ENCODE results near the gene WASHC4.

WASHC4 gene

GRCh38 chr12:105083031-105083430 lies 24.5 kb upstream of the WASHC4 start:
- DNase-seq (ENCODE audit: low read depth) = no peak

DNA sequence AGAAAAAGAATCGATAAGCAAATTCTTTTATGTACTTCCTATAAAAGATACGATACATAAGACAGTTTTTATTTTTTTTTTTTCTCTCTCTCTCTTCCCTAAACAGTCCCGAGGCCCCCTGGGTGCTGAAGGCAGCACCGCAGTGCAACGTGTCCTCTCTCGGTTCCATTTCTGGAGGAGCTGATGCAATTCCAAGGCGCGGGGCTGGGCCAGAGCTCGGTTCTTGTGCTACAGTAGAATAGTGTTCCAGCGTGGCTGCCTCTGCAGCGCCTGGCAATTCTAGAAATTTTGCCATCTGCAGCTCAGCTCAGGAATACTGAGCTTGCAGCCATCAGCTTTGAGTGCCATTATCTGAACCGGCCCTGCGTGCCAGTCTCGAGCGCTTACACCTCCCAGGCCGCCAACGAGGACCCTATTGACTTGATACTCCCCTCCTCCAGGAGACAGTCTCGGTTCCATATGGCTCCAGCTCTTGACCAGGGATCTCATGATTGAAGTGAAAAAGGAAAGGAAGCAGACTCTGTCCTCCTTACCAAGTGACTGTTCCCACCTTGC lies 23.9 kb upstream of the WASHC4 start:
- H3K4me3 ChIP-seq (ENCODE audit: low read depth, low read length) = peak overlapping the region; percentile 43
- no peak for DNase-seq (ENCODE audit: low read depth)
- TF ChIP-seq CTCF (IDR thresholded peaks at IDR 0.05; ENCODE audit: control insufficient read depth, extremely low read depth, insufficient read depth) = no peak

More at GRCh38 chr12:105083031-105083430, 24.5 kb upstream of the WASHC4 start:
- H3K4me3 ChIP-seq (ENCODE audit: low read depth, low read length) = no peak overlapping the region
- no peak for TF ChIP-seq CTCF (IDR thresholded peaks at IDR 0.05; ENCODE audit: control insufficient read depth, extremely low read depth, insufficient read depth)

GRCh38 chr12:105084251-105085250 lies 23.0 kb upstream of the WASHC4 start, which contains the start of gene ALDH1L2:
Gene ALDH1L2 (minus strand): TSS chr12:105084458. CDS start chr12:105084436, 22 bp downstream.
- TF ChIP-seq CTCF (IDR thresholded peaks at IDR 0.05; ENCODE audit: control insufficient read depth, extremely low read depth, insufficient read depth) = no peak
- peak within 1 kb of the TSS; percentile 43 for H3K4me3 ChIP-seq (ENCODE audit: low read depth, low read length)

GRCh38 chr12:105085501-105085900 lies 22.0 kb upstream of the WASHC4 start:
- TF ChIP-seq CTCF (IDR thresholded peaks at IDR 0.05; ENCODE audit: control insufficient read depth, extremely low read depth, insufficient read depth) = no peak
- no peak for DNase-seq (ENCODE audit: low read depth)
- H3K4me3 ChIP-seq (ENCODE audit: low read depth, low read length) = no peak overlapping the region

More at GRCh38 chr12:105084251-105085250, 23.0 kb upstream of the WASHC4 start, which contains the start of gene ALDH1L2:
- peak; percentile 23 for DNase-seq (ENCODE audit: low read depth)

- no peak overlapping the region for H3K4me3 ChIP-seq (ENCODE audit: low read depth, low read length)
- TF ChIP-seq CTCF (IDR thresholded peaks at IDR 0.05; ENCODE audit: control insufficient read depth, extremely low read depth, insufficient read depth) = no peak
- DNase-seq (ENCODE audit: low read depth) = no peak
Measured at GRCh38 chr12:105089817-105090216, 17.7 kb upstream of the WASHC4 start.

GRCh38 chr12:105090361-105090760 lies 17.2 kb upstream of the WASHC4 start:
- no peak for TF ChIP-seq CTCF (IDR thresholded peaks at IDR 0.05; ENCODE audit: control insufficient read depth, extremely low read depth, insufficient read depth)
- no peak overlapping the region for H3K4me3 ChIP-seq (ENCODE audit: low read depth, low read length)
- no peak for DNase-seq (ENCODE audit: low read depth)

Measured in LNCaP clone FGC (cell line).